Activated naive CD8-positive, alpha-beta T cell treated with anti-CD3 and anti-CD28 coated beads, Interleukin-2, amount 10 ng/mL, durations not matched to agents 7 days and 5 days (primary cell): ENCODE results near the gene PROCA1. TPM values are rescaled to one million over a fixed set of nuclear protein-coding genes. Genes with fewer than 3 reads are reported as not detected.
A peak's percentile ranks its signal among the peaks of the same experiment; 100 is the strongest.

Experiments
- ATAC-seq: fragments of 150-1000 bp; cut with Tn5 transposase; one replicate; pipeline ENCODE4 v1.10.0; 2021; ENCODE audit warnings: low read depth, moderate library complexity
- POLR2A ChIA-PET: fragments of 350-600 bp; sonication (Branson Sonifier 250); formaldehyde crosslinking; loops from one replicate; lab custom pipeline; 2021; ENCODE audit warnings: antibody characterized with exemption; lab: Charles Lee
- DNase-seq: peaks from one replicate; pipeline ENCODE4 v3.0.0; 2021
- H3K27ac Mint-ChIP-seq: one replicate; pipeline ENCODE4 v1.8.0; 2022; ENCODE audit warnings: mild to moderate bottlenecking, mixed read lengths
- H3K27me3 Mint-ChIP-seq: one replicate; pipeline ENCODE4 v1.8.0; 2022; ENCODE audit warnings: mild to moderate bottlenecking, moderate library complexity, mixed read lengths
- H3K36me3 Mint-ChIP-seq: one replicate; pipeline ENCODE4 v1.8.0; 2021; ENCODE audit warnings: mild to moderate bottlenecking, mixed read lengths
- H3K4me1 Mint-ChIP-seq: one replicate; pipeline ENCODE4 v1.8.0; 2021; ENCODE audit warnings: mixed read lengths
- H3K4me3 Mint-ChIP-seq: one replicate; pipeline ENCODE4 v1.8.0; 2022; ENCODE audit warnings: mild to moderate bottlenecking, moderate library complexity, mixed read lengths
- H3K9me3 Mint-ChIP-seq: one replicate; pipeline ENCODE4 v1.8.0; 2021; ENCODE audit warnings: mixed read lengths
- total RNA-seq, 2 experiments: library from RNA; stranded (reverse); gene quantifications; one replicate each; pipeline ENCODE4 v1.2.3, GENCODE V29; 2021

PROCA1 gene
- total RNA-seq, 2 experiments from 2014 or later, result 12.0 to 12.1 TPM

GRCh38 chr17:28718333-28719020 lies 6.8 kb upstream of the PROCA1 start:
- H3K4me1 Mint-ChIP-seq, result peaks cover 27% of the 10 kb centered on the region
- H3K27me3 Mint-ChIP-seq, result peaks cover 30% of the 10 kb centered on the region
- peak overlapping the region; percentile 70 for H3K4me3 Mint-ChIP-seq
- no peaks in the 10 kb centered on the region for H3K9me3 Mint-ChIP-seq
- POLR2A ChIA-PET, result interaction anchor here (1.2 to 5.0 kb wide), 6 partner anchors 7 to 421 kb away, joined by 3 to 50 read pairs (median 10); partner anchors contain the start of genes BLTP2, PHF12 and PROCA1
- peak overlapping the region; percentile 47 for H3K27ac Mint-ChIP-seq
- ATAC-seq, result no peak
- no peak for DNase-seq
- H3K36me3 Mint-ChIP-seq, result peaks cover 22% of the 10 kb centered on the region

- peaks cover 23% of the 10 kb centered on the region for H3K4me1 Mint-ChIP-seq
- peak within 1 kb of the TSS; percentile 47 for H3K27ac Mint-ChIP-seq
- DNase-seq, result no peak
- H3K4me3 Mint-ChIP-seq, result peak within 1 kb of the TSS; percentile 70
- ATAC-seq, result no peak
- H3K27me3 Mint-ChIP-seq, result peaks cover 30% of the 10 kb centered on the region
- POLR2A ChIA-PET, result no interaction called here
- H3K9me3 Mint-ChIP-seq, result no peaks in the 10 kb centered on the region
- peaks cover 21% of the 10 kb centered on the region for H3K36me3 Mint-ChIP-seq
Observed at GRCh38 chr17:28717578-28718332, 6.1 kb upstream of the PROCA1 start, which contains the start of gene RAB34. TSS of gene RAB34 (minus strand) at chr17:28717868. CDS start at chr17:28717266, 602 bp downstream.

GRCh38 chr17:28716740-28717577 lies 5.3 kb upstream of the PROCA1 start:
- peaks cover 23% of the 10 kb centered on the region for H3K4me1 Mint-ChIP-seq
- H3K27ac Mint-ChIP-seq, result no peak overlapping the region
- no peaks in the 10 kb centered on the region for H3K9me3 Mint-ChIP-seq
- no peak for DNase-seq
- ATAC-seq, result no peak
- peaks cover 22% of the 10 kb centered on the region for H3K36me3 Mint-ChIP-seq
- POLR2A ChIA-PET, result no interaction called here
- H3K4me3 Mint-ChIP-seq, result no peak overlapping the region
- peaks cover 30% of the 10 kb centered on the region for H3K27me3 Mint-ChIP-seq

GRCh38 chr17:28715217-28715616 lies 3.5 kb upstream of the PROCA1 start:
- Mint-ChIP-seq H3K4me3 (no peak overlapping the region), H3K27ac (no peak overlapping the region), H3K4me1 (peaks cover 23% of the 10 kb centered on the region), H3K27me3 (peaks cover 30% of the 10 kb centered on the region), H3K36me3 (peaks cover 6% of the 10 kb centered on the region), H3K9me3 (no peaks in the 10 kb centered on the region)
- POLR2A ChIA-PET, result interaction anchor here (0.7 kb wide), 1 partner anchor 13 kb away, joined by 3 read pairs; no protein-coding TSS in a partner anchor
- DNase-seq, result no peak
- ATAC-seq, result no peak

GRCh38 chr17:28714281-28714680 lies 2.6 kb upstream of the PROCA1 start:
- DNase-seq (no peak), ATAC-seq (no peak)
- Mint-ChIP-seq H3K27ac (no peak overlapping the region), H3K9me3 (no peaks in the 10 kb centered on the region), H3K27me3 (peaks cover 30% of the 10 kb centered on the region), H3K36me3 (peaks cover 2% of the 10 kb centered on the region), H3K4me3 (no peak overlapping the region), H3K4me1 (peaks cover 22% of the 10 kb centered on the region)
- POLR2A ChIA-PET, result no interaction called here

GRCh38 chr17:28712705-28713415 lies 1.2 kb upstream of the PROCA1 start:
- ATAC-seq, result no peak
- H3K27ac Mint-ChIP-seq, result peak overlapping the region; percentile 99
- POLR2A ChIA-PET, result interaction anchor here (0.6 to 3.3 kb wide), 7 partner anchors 8 to 137 kb away, joined by 3 to 50 read pairs (median 9); partner anchors contain the start of genes ALDOC, BLTP2, NEK8 and RPL23A

GRCh38 chr17:28712032-28712704 lies 480 bp upstream of the PROCA1 start:
- H3K27ac Mint-ChIP-seq, result peak overlapping the region; percentile 99
- H3K36me3 Mint-ChIP-seq, result peaks cover 6% of the 10 kb centered on the region
- POLR2A ChIA-PET, result interaction anchor here (0.6 to 3.3 kb wide), 13 partner anchors 9 to 239 kb away, joined by 3 to 50 read pairs (median 6); partner anchors contain the start of genes ALDOC, BLTP2, FLOT2 and NEK8
- peaks cover 22% of the 10 kb centered on the region for H3K27me3 Mint-ChIP-seq
- peak; percentile 51 for ATAC-seq
- H3K4me1 Mint-ChIP-seq, result peaks cover 20% of the 10 kb centered on the region
- H3K4me3 Mint-ChIP-seq, result peak overlapping the region; percentile 95
- H3K9me3 Mint-ChIP-seq, result no peaks in the 10 kb centered on the region
- peak; percentile 70 for DNase-seq

More at GRCh38 chr17:28712705-28713415, 1.2 kb upstream of the PROCA1 start:
- no peak for DNase-seq
- Mint-ChIP-seq H3K9me3 (no peaks in the 10 kb centered on the region), H3K4me3 (peak overlapping the region; percentile 95), H3K36me3 (peaks cover 6% of the 10 kb centered on the region), H3K4me1 (peaks cover 19% of the 10 kb centered on the region), H3K27me3 (peaks cover 23% of the 10 kb centered on the region)

GRCh38 chr17:28710861-28711722 lies 596 bp downstream of the PROCA1 start:
- peaks cover 21% of the 10 kb centered on the region for H3K4me1 Mint-ChIP-seq
- POLR2A ChIA-PET, result interaction anchor here (0.6 to 3.3 kb wide), 20 partner anchors 9 to 241 kb away, joined by 3 to 50 read pairs (median 5); partner anchors contain the start of genes ALDOC, BLTP2, FLOT2 and NEK8
- H3K9me3 Mint-ChIP-seq, result no peaks in the 10 kb centered on the region
- peak overlapping the region; percentile 99 for H3K27ac Mint-ChIP-seq
- H3K4me3 Mint-ChIP-seq, result peak overlapping the region; percentile 95
- ATAC-seq, result peak; percentile 84
- H3K27me3 Mint-ChIP-seq, result peaks cover 17% of the 10 kb centered on the region
- DNase-seq, result peak; percentile 96
- peaks cover 6% of the 10 kb centered on the region for H3K36me3 Mint-ChIP-seq

- Mint-ChIP-seq H3K36me3 (peaks cover 3% of the 10 kb centered on the region), H3K4me3 (no peak overlapping the region), H3K27ac (no peak overlapping the region), H3K27me3 (no peaks in the 10 kb centered on the region), H3K4me1 (peaks cover 16% of the 10 kb centered on the region), H3K9me3 (no peaks in the 10 kb centered on the region)
- DNase-seq (no peak), ATAC-seq (no peak)
- POLR2A ChIA-PET, result interaction anchor here (0.7 to 1.1 kb wide), 2 partner anchors 12 to 102 kb away, joined by 3 to 5 read pairs; partner anchors contain the start of gene RPL23A
Observed at GRCh38 chr17:28707339-28707720, 4.4 kb downstream of the PROCA1 start.

- no peak for ATAC-seq
- H3K27ac Mint-ChIP-seq, result no peak overlapping the region
Observed at GRCh38 chr17:28706471-28707338, 5.0 kb downstream of the PROCA1 start.

More at GRCh38 chr17:28706471-28707338, 5.0 kb downstream of the PROCA1 start:
- POLR2A ChIA-PET, result interaction anchor here (0.7 to 1.2 kb wide), 3 partner anchors 13 to 101 kb away, joined by 3 to 5 read pairs (median 3); partner anchors contain the start of genes RPL23A, SDF2 and SUPT6H
- Mint-ChIP-seq H3K36me3 (peaks cover 3% of the 10 kb centered on the region), H3K4me3 (no peak overlapping the region), H3K27me3 (no peaks in the 10 kb centered on the region), H3K4me1 (peaks cover 13% of the 10 kb centered on the region), H3K9me3 (no peaks in the 10 kb centered on the region)
- no peak for DNase-seq
